HG03103 (cell line): ENCODE data around the gene PLAAT2.
"Not testable (repeated sequence)": the region's sequence is repeated elsewhere in the genome, so short reads cannot be mapped to it uniquely, and the experiment has no call there.

Source experiments
- ATAC-seq: cut with Tn5 transposase; IDR thresholded peaks from one replicate; pipeline ENCODE4 v1.9.1; 2021; ENCODE audit warnings: low read depth; ENCODE audit not compliant: unreplicated experiment

Gene PLAAT2

GRCh38 chr11:63551091-63551888, 11.9 kb downstream of the PLAAT2 start:
- no peak for ATAC-seq

GRCh38 chr11:63550156-63550700, 13.0 kb downstream of the PLAAT2 start:
- not testable (repeated sequence) for ATAC-seq

- no peak for ATAC-seq
Observed at GRCh38 chr11:63549411-63549810, 13.8 kb downstream of the PLAAT2 start.

- no peak for ATAC-seq
Observed at GRCh38 chr11:63548178-63548577, 15.0 kb downstream of the PLAAT2 start.

GRCh38 chr11:63547061-63547460, 16.1 kb downstream of the PLAAT2 start:
- ATAC-seq, result no peak

- no peak for ATAC-seq
Observed at GRCh38 chr11:63543711-63544110, 19.5 kb downstream of the PLAAT2 start.

- not testable (repeated sequence) for ATAC-seq
Observed at GRCh38 chr11:63542506-63542905, 20.7 kb downstream of the PLAAT2 start.

- ATAC-seq, result no peak
Observed at GRCh38 chr11:63537293-63538101, 25.7 kb downstream of the PLAAT2 start.

GRCh38 chr11:63536669-63537292, 26.4 kb downstream of the PLAAT2 start, which contains the start of gene PLAAT4:
Gene PLAAT4 (plus strand): TSS chr11:63536808. CDS start chr11:63536869, 61 bp downstream.
- no peak for ATAC-seq

GRCh38 chr11:63535734-63536133, 27.4 kb downstream of the PLAAT2 start:
- no peak for ATAC-seq

GRCh38 chr11:63534895-63535461, 28.2 kb downstream of the PLAAT2 start:
- ATAC-seq, result no peak

GRCh38 chr11:63534076-63534475, 29.1 kb downstream of the PLAAT2 start:
- ATAC-seq, result no peak

- no peak for ATAC-seq
Observed at GRCh38 chr11:63532799-63533475, 30.2 kb downstream of the PLAAT2 start.

GRCh38 chr11:63532117-63532516, 31.1 kb downstream of the PLAAT2 start:
- ATAC-seq, result no peak

GRCh38 chr11:63531074-63531792, 31.9 kb downstream of the PLAAT2 start:
- peak; percentile 68 for ATAC-seq

GRCh38 chr11:63530021-63530420, 33.2 kb downstream of the PLAAT2 start:
- no peak for ATAC-seq

GRCh38 chr11:63529373-63529772, 33.8 kb downstream of the PLAAT2 start:
- ATAC-seq, result not testable (repeated sequence)

- not testable (repeated sequence) for ATAC-seq
Observed at GRCh38 chr11:63528729-63529278, 34.4 kb downstream of the PLAAT2 start.

- not testable (repeated sequence) for ATAC-seq
Observed at GRCh38 chr11:63528156-63528555, 35.0 kb downstream of the PLAAT2 start.
